NOMO-1 treated with dmso at 0.1 percent for 144 hours (cell line): ENCODE measurements around the gene INF2.

Source experiments
- DNase-seq: peaks from one replicate; lab custom pipeline; 2025; ENCODE audit not compliant: unreplicated experiment; lab: John Stamatoyannopoulos, UW

INF2 gene

DNA sequence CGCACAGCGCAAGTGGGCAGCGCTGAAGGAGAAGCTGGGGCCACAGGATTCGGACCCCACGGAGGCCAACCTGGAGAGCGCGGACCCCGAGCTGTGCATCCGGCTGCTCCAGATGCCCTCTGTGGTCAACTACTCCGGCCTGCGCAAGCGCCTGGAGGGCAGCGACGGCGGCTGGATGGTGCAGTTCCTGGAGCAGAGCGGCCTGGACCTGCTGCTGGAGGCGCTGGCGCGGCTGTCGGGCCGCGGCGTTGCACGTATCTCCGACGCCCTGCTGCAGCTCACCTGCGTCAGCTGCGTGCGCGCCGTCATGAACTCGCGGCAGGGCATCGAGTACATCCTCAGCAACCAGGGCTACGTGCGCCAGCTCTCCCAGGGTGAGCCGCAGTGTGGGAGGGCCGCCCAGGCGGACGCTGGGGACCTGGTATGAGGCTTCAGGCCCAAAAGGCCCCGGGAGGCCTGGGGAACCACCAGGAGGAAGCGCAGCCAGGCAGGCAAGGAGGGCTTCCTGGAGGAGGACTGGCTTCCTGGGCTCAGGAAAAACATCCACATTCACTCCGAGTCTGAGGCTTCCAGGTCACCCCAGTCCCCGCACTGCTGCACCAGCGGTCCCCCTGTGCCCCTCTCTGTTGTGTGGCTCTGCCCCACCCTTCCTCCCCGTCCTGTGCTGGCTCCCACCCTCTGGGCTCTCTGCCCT, 12.1 kb downstream of the INF2 start:
- no peak for DNase-seq

GRCh38 chr14:104702106-104702505, 12.7 kb downstream of the INF2 start:
- no peak for DNase-seq

DNA sequence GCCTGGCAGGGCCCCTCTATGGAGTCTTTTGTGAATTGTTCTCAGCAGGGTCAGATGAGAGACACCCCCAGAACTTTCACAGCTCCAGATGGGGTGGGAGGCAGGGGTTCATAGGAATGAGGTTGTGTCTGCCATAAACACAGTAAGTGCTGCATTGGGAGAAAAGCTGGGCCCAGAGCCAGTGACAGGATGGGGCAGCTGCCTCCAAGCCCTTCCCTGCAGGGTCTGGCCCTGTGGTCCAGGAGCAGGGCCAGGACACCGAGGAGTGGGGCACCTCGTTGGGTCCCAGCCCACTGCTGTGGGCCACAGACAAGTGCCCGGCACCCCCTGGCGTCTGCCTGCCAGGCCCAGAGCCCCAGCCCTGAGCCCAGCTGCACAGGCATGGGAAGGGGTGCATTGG, 13.3 kb downstream of the INF2 start:
- DNase-seq: no peak

DNA sequence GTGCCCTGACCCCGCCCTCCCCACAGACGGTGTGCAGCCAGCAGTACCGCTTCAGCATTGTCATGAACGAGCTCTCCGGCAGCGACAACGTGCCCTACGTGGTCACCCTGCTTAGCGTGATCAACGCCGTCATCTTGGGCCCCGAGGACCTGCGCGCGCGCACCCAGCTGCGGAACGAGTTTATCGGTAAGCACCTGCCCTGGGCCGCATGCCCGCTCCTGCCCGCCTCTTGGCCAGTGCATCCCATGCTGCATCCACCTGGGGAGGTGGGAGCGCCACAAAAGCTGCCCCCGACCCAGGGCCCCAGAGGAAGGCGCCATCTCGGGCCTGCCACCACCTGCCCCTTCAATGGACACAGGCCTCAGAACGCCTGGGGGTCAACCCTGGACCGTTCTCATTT, 13.9 kb downstream of the INF2 start:
- DNase-seq: no peak

- no peak for DNase-seq
Observed at GRCh38 chr14:104704252-104704651, 14.8 kb downstream of the INF2 start.

- DNase-seq: no peak
Observed at GRCh38 chr14:104705340-104706047, 16.1 kb downstream of the INF2 start.

GRCh38 chr14:104706733-104707607, 17.6 kb downstream of the INF2 start:
- DNase-seq: no peak

DNA sequence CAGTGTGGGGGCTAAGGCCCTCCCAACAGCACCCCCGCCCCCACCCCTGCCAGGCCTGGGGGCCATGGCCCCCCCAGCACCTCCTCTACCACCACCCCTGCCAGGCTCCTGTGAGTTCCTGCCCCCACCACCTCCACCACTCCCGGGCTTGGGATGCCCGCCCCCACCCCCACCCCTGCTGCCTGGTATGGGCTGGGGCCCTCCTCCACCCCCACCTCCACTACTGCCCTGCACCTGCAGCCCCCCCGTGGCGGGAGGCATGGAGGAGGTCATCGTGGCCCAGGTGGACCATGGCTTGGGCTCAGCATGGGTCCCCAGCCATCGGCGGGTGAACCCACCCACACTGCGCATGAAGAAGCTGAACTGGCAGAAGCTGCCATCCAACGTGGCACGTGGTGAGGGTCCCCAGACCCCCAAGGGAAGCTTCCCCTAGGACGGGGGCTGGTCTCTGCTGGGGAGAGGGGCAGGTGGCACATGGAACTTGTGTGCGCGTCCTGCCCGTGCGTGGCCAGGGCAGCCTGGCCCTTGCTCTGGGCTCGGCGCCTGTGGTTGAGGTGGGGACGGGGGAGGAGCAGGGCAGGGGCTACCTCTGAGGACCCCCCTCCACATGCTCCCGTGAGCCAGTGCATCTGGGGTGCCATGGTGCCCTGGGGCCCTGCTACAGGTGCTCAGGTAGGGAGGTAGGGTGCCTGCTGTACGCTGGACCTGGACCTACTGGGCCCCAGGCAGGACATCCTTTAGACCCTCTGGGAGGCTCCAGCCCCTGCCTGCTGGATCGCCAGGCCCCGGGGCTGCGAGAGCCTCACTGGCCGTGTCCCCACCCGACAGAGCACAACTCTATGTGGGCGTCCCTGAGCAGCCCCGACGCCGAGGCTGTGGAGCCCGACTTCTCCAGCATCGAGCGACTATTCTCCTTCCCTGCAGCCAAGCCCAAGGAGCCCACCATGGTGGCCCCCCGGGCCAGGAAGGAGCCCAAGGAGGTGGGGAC, 18.5 kb downstream of the INF2 start:
- no peak for DNase-seq

GRCh38 chr14:104708606-104709268, 19.3 kb downstream of the INF2 start:
- peak; percentile 26 for DNase-seq

GRCh38 chr14:104709387-104710039, 20.1 kb downstream of the INF2 start:
- DNase-seq: no peak

- DNase-seq: no peak
Observed at GRCh38 chr14:104710071-104710735, 20.8 kb downstream of the INF2 start.

- DNase-seq: no peak
Observed at GRCh38 chr14:104712881-104713734, 23.7 kb downstream of the INF2 start.

DNA sequence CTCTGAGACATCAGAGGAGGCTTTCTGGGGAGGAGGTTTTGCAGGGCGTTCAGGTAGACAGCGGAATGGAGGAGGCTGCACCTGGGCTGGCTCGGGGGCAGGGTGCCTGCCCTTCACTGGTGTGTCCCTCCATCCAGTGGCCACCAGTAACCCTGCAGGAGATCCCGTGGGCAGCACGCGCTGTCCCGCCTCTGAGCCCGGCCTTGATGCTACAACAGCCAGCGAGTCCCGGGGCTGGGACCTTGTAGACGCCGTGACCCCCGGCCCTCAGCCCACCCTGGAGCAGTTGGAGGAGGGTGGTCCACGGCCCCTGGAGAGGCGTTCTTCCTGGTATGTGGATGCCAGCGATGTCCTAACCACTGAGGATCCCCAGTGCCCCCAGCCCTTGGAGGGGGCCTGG, 24.6 kb downstream of the INF2 start:
- no peak for DNase-seq

DNA sequence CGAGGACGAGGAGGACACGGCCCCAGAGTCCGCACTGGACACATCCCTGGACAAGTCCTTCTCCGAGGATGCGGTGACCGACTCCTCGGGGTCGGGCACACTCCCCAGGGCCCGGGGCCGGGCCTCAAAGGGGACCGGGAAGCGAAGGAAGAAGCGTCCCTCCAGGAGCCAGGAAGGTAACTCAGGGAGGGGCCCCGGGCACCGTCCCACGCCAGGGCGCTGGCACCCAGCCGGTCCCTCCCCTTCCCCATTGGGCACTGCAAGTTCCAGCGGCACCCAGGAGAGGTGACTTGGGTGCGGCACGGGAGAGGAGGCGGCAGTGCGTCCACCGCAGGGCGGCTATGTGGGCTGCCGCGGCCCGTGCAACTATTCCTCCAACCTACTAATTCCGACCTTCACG, 25.3 kb downstream of the INF2 start:
- no peak for DNase-seq

- no peak for DNase-seq
Observed at GRCh38 chr14:104715416-104715815, 26.0 kb downstream of the INF2 start.

GRCh38 chr14:104715871-104716270, 26.5 kb downstream of the INF2 start:
- no peak for DNase-seq

DNA sequence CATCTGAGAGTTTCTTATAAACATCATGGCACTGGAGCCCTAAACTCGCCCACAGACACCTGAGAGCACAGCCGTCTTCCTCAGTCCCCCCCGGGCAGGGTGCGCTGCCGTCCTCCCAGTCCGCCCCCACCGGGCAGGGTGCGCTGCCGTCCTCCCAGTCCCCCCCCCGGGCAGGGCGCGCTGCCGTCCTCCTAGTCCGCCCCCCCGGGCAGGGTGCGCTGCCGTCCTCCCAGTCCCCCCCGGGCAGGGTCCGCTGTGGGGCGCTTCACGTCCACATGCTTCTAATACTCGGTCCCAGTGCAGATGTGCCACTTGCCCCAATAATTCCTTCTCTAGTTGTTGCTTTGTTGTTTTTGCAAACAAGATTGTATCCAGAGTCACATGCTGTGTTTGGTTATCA, 27.7 kb downstream of the INF2 start:
- no peak for DNase-seq

- DNase-seq: no peak
Observed at GRCh38 chr14:104717646-104718045, 28.2 kb downstream of the INF2 start.
